HG03342 (cell line): ENCODE results near the gene SOX30.
"Not testable (repeated sequence)": the region's sequence is repeated elsewhere in the genome, so short reads cannot be mapped to it uniquely, and the experiment has no call there.

Experiments
- ATAC-seq: cut with Tn5 transposase; IDR thresholded peaks from one replicate; pipeline ENCODE4 v1.9.1; 2021; ENCODE audit warnings: mild to moderate bottlenecking, moderate library complexity; ENCODE audit not compliant: unreplicated experiment

SOX30 gene

GRCh38 chr5:157652377-157652692 is at the start of gene SOX30:
Gene SOX30 (minus strand): TSS chr5:157652438. CDS start chr5:157652078, 360 bp downstream.
- no peak for ATAC-seq

DNA sequence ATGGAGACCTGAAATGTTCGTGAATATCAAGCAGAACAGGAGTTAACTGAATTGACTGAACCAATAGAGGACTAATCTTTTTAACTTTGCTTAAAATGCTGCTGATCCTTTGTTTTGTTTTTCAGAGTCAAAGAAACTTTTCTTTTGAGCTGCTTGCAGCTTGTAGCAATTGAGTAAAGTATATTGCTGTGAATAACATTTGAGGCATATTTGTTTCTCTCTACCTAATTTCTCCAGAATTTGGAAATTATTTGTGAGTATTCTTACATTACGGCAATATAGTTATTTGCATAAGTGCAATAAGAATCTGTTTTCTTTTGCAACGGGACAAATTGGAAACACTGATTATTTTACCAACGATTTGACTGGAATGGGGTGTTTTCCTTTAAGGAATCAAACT is 46.4 kb upstream of the SOX30 start:
- ATAC-seq: not testable (repeated sequence)

DNA sequence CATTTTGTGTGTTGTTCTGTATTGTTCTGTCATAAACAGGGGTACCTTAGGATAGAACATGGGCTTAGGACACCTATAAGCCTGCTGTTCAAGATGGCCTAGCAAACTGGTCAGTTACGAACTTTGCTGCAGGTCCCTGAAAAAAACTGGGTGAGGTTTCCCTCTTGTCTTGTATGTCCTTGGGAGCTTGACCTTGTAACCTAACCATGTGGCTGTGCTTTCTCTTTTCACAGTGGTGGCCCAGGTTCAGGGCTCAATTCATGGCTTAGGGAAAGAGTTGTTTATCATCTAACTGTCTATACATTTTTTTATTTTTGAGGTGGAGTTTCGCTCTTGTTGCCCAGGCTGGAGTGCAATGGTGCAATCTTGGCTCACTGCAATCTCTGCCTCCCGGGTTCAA is 43.9 kb upstream of the SOX30 start:
- not testable (repeated sequence) for ATAC-seq

GRCh38 chr5:157693816-157694215 is 41.6 kb upstream of the SOX30 start:
- not testable (repeated sequence) for ATAC-seq

GRCh38 chr5:157690690-157691433 is 38.6 kb upstream of the SOX30 start:
- no peak for ATAC-seq

DNA sequence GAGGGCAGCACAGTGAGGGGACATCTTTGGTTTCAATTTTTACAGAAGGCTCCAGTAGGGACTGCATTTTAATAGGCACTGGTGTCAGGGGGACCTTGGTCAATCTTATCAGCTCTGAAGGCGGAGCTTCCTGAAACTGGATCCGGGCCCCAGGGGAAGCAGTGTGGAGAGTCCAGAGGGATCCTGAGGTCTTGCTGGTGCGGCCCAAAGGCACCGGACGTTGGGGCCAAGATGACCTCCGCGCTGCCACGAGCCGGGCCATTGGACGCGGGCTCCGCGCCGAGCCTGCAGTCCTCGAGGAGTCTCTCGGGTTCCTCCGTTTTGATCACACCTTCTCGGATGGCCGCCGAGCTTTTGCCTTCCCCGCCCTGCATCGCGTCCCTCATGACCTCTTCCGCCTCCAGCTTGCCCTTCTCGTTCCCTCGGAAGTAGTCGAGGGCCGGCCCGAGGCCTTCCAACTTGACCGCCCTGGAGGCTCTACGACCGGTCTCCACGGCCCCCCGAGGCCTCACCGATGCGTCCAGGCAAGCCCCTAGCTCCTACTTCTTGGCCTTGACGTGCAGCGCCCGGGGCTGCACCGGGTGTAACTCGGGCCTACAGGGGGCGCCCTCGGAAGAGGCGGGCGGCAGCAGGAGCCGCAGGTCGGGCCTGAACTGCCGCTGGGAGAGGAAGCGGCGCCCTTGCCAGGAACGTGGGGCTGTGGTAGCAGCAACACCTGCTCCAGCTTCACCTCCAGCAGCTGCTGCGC is 37.9 kb upstream of the SOX30 start:
- no peak for ATAC-seq

DNA sequence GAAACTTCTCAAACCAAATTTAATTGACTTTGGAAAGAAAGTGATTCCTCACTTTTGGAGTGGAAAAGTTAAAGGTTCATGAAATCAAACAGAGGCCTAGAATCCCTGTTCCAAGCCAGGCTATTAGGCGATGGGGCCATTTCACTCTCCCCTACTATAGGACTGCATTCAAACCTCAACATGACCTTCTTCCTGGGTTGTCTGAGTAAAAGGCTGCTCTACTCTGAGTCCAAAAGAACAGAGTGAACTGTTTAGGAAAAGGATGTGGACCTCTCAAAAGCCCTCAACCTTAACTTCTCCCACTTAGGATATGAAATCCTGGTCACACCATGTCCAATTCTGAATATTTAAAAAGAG is 34.9 kb upstream of the SOX30 start:
- ATAC-seq: no peak

GRCh38 chr5:157686276-157687197 is 34.3 kb upstream of the SOX30 start:
- ATAC-seq: not testable (repeated sequence)

DNA sequence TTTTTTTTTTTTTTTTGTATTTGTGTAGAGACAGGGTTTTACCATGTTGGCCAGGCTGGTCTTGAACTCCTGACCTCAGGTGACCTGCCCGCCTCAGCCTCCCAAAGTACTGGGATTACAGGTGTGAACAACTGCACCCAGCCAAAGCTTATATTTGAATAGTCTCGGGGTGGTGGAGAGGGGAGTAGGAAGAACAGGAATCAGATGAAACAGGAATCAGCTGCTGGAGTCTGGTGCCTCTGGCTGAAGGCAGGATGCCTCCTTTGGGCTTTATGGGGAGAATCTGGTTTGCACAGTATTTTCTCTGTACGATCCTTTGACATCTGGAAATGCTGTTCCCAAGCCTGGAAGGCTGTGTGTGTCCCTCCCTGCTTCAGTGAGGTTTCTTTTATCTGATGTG is 30.0 kb upstream of the SOX30 start:
- no peak for ATAC-seq

- ATAC-seq: no peak
Observed at GRCh38 chr5:157681048-157681447, 28.8 kb upstream of the SOX30 start.

DNA sequence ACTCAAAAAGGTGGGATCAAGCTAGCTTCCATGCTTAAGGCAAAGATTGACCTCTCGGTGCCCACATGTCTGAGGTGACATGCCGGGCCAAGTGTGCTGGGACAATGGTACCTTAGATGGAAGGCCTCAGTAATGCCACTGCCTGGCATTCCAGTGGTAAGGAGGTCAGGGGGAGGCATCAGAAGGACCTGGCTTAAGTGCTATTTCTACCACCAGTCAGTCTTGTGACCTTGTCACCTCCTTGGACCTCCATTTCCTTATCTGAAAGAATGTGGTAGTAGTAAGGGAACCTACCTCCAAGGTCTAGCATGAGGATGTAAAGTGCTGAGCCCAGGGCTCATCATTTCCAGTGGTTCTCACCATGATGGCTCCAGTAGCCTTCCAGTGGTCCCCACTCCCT is 28.0 kb upstream of the SOX30 start:
- ATAC-seq: no peak

- no peak for ATAC-seq
Observed at GRCh38 chr5:157679801-157680200, 27.6 kb upstream of the SOX30 start.

- ATAC-seq: no peak
Observed at GRCh38 chr5:157677931-157678330, 25.7 kb upstream of the SOX30 start.

DNA sequence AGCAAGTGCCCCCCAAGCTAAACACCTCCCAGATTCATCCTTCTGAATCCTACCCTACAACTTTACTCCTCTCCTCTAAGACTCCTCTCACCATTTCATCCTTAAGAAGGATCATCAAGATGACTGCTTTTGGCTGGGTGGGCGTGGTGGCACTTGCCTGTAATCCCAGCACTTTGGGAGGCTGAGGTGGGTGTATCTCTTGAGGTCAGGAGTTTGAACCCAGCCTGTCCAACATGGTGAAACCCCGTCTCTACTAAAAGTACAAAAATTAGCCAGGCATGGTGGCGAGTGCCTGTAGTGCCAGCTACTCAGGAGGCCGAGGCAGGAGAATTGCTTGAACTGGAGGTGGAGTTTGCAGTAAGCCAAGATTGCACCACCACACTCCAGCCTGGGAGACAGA is 22.1 kb upstream of the SOX30 start:
- ATAC-seq: not testable (repeated sequence)

DNA sequence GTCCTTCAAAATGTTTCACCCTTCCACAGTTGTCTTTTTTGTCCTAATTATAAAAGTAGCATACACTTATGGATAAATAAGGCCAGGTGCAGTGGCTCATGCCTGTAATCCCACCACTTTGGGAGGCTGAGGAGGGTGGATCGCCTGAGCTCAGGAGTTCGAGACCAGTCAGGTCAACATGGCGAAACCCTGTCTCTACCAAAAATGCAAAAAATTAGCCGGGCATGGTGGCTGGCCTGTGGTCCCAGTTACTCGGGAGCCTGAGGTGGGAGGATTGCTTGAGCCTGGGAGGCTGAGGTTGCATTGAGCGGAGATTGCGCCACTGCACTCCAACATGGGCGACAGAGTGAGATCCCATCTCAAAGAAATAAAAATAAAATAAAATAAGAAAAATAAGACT is 20.7 kb upstream of the SOX30 start:
- ATAC-seq: no peak

GRCh38 chr5:157671592-157672330 is 19.5 kb upstream of the SOX30 start:
- no peak for ATAC-seq

DNA sequence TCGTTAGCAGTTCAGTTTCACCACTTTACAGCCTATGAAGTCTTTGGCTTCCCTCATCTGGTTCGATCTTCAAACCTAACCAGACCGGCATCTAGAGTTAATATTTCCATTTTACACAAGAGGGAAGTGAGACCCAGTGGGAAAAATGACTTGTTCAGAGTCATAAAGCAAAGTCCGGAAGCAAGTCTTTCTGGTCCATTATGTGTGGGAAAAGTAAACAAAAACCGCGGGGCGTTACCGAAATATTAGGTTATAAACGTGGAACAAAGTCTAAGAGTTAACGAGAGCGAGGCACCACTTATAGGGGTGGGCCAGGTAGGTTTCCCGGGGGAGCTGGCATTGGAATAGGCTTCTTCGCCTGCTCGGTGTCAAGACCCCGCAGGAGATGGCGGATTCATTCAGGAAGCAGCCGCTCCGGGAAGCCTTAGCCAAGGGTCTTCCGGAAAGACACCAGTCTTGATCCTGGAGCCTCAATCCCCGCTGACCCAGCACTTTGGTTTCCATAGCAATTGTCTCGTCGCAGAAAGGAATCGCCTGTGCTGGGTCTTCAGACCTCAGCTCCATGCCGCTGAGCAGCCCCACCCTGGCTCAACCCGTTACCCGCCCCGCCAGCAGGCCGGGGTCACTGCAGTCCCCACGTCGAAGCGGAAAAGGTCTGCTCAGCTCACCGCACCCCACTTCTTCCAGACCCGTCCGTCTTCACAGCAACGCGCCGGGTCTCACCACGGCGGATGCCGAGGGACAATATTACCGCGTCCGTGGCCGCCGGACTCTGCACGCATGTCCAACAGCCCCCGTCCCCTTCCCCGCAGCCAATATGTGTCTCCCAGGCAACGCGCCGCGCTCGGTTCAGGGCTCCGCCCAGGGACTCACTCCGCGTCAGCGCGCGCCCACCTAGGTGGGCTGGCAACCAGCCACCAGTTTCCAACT is 18.7 kb upstream of the SOX30 start, which contains the start of gene C5orf52:
TSS of gene C5orf52 (plus strand) at position 872 of the 930 bp plus-strand sequence. CDS start 82 bp downstream, outside the sequence.
- ATAC-seq: no peak

GRCh38 chr5:157669701-157670097 is 17.5 kb upstream of the SOX30 start:
- no peak for ATAC-seq

DNA sequence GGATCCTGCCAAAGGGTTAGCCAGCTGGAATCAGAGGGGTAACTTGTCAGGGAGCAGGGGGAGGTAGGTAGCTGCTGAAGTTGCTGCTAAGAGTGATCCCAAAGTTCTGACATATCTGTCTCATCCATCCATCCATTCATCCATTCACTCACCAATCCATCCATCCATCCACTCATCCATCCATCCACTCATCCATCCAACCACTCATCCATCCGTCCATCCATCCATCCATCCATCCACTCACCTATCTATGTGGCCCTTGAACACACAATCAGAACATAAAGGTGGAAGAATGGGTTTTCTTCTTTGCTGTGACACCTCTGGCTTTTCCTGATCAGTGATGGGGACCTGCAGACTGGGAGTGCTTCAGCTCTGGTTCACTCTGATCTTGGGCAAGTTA is 16.1 kb upstream of the SOX30 start:
- no peak for ATAC-seq
